ENCODE results near the gene CREB3L1.
"Not testable (repeated sequence)": the region's sequence is repeated elsewhere in the genome, so short reads cannot be mapped to it uniquely, and the experiment has no call there.

CREB3L1 gene

GRCh38 chr11:46295312-46296058, 18.0 kb downstream of the CREB3L1 start:
- peak; percentile 51 for DNase-seq (ENCODE audit: low read depth)

GRCh38 chr11:46296059-46296527, 18.6 kb downstream of the CREB3L1 start:
- DNase-seq (ENCODE audit: low read depth) = no peak

DNA sequence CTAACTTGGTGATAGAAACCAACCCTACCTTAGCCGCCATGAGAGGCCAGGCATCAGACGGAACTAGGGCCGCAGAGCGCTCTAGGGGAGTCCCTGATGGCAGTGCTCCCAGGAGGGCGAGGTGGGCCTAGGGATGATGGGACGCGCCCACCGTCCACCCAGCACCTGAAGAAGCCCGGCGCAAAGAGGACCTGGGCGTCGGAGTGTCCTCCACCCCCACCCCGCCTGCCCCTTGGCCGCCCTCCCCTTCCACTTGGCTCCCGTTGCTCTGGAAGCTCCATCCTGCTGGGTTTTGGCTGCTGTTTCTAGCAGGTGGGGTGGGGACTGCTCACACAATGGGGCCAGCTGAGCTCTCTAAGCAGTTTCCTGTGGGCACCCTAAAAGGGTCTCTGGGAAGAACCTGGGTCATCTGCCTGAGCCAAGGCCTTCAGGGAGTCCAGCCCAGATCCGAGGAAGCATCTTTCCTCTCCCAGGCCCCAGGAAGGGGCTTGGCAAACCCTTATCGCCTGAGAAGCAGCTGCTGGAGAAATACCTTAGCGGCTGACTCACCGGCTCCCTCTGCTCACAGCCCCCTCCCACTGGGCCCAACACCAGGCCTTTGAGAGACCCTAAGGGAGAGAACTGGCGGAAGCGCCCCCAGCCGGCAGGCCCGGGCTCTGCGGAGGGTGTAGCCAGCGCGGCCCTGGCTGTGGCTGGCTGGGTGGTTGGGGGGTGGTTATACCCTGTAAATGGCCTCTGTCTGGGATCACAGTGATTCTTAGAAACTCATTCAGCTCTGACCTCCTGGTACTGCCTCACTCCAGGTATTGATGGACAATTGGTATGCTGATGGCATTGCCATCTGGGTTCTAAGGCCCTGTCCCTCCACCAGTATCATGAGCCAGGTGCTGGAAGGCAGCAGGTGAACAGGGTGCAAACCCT, 19.3 kb downstream of the CREB3L1 start:
- DNase-seq (ENCODE audit: low read depth) = no peak

GRCh38 chr11:46298699-46299433, 21.4 kb downstream of the CREB3L1 start:
- no peak for DNase-seq (ENCODE audit: low read depth)

- no peak for DNase-seq (ENCODE audit: low read depth)
Observed at GRCh38 chr11:46299451-46299961, 22.0 kb downstream of the CREB3L1 start.

GRCh38 chr11:46300270-46300669, 22.8 kb downstream of the CREB3L1 start:
- no peak for DNase-seq (ENCODE audit: low read depth)

- DNase-seq (ENCODE audit: low read depth) = no peak
Observed at GRCh38 chr11:46302866-46303265, 25.4 kb downstream of the CREB3L1 start.

DNA sequence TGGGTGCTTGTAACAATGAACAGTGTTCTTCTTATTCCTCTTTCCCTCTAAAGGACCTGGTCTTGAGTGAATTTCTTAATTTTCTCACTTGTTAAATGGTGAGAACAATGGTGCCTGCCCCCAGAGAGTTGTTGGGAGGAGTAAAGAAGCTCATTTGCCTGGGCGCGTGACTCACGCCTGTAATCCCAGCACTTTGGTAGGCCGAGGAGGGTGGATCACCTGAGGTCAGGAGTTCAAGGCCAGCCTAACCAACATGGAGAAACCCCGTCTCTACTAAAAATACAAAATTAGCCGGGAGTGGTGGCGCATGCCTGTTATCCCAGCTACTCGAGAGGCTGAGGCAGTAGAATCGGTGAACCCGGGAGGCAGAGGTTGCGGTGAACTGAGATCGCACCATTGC, 26.6 kb downstream of the CREB3L1 start:
- DNase-seq (ENCODE audit: low read depth) = not testable (repeated sequence)

DNA sequence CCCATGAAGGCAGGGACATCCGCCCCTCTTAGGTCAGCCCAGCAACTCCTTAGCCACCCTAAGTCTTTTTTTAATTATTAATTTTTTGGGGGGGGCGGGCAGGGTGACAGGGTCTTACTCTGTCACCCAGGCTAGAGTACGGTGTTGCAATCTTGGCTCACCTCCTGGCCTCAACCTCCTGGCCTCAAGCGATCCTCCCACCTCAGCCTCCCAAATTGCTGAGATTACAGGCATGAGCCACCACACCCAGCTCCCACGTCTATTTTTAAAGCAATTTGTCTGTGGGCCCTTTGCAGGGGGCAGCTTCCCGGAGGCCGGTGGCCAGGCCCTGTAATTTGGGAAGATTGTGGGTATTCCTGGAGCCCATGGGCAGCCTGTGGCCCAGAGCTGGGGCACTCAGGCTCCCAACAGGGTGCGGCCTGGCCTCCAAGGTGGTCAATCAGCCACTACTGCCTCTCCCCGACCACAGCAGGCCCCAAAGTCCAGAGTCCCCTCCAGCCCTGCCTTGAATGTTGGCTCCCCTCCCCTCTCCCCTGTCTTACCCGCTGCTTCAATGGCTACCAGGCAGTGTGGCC, 27.2 kb downstream of the CREB3L1 start:
- DNase-seq (ENCODE audit: low read depth) = no peak

DNA sequence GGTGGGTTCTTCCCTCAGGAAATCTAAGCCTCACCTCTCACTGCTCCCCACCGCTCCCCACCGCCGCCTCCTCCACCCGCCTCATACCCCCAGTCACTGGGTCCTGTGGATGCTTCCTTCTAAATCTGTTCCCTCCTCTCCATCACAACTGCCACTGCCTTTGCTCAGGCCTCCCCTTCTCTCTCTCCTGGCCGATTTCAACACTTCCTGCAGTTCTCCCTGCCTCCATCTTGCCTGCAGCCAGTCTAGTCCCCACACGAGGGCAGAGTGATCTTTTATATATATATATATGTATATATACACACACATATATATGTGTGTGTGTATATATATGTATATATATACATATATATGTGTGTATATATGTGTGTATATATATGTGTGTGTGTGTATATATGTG, 27.8 kb downstream of the CREB3L1 start:
- no peak for DNase-seq (ENCODE audit: low read depth)

DNA sequence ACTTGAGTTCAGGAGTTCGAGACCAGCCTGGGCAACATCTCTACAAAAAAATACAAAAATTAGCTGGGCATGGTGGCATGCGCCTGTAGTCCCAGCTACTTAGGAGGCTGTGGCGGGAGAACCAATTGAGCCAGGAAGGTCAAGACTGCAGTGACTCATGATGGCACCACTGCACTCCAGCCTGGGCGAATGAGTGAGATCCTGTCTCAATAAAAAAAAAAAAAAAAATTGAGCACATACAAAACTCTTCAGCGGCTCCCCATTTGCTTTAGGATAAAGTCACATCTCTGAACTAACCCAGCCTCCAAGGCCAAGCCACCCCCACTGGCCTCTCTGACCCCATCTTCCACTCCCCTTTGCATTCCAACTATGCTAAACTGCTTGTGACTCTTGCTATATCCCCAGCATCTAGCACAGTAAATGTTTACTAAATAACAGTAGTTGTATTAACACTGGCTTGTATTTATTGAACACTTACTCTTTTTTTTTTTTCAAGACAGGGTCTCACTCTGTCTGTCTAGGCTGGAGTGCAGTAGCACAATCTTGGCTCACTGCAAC, 28.9 kb downstream of the CREB3L1 start:
- no peak for DNase-seq (ENCODE audit: low read depth)

DNA sequence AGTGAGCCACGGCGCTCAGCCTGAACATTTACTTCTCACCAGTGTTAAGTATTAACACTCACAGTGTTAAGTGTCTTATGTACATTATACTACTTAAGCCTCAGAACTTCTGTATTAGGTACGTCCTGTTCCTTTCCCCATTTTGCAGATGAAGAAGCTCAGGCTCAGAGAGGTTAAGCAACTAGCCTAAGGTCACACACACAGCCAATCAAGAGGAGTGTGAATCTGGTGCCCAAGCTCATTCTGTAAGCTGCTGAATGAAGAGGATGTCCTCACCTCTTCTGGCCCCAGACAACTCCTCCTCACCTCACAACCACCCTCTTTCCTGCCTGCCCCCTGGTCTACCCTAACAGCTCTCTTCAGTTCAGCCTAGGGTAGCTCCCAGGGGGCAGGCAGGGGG, 29.9 kb downstream of the CREB3L1 start:
- no peak for DNase-seq (ENCODE audit: low read depth)

GRCh38 chr11:46307785-46308341, 30.4 kb downstream of the CREB3L1 start:
- DNase-seq (ENCODE audit: low read depth) = no peak

- DNase-seq (ENCODE audit: low read depth) = peak; percentile 43
Observed at GRCh38 chr11:46308631-46309419, 31.4 kb downstream of the CREB3L1 start.

GRCh38 chr11:46309814-46310259, 32.4 kb downstream of the CREB3L1 start:
- DNase-seq (ENCODE audit: low read depth) = no peak

GRCh38 chr11:46315033-46315738, 37.7 kb downstream of the CREB3L1 start:
- peak; percentile 59 for DNase-seq (ENCODE audit: low read depth)

DNA sequence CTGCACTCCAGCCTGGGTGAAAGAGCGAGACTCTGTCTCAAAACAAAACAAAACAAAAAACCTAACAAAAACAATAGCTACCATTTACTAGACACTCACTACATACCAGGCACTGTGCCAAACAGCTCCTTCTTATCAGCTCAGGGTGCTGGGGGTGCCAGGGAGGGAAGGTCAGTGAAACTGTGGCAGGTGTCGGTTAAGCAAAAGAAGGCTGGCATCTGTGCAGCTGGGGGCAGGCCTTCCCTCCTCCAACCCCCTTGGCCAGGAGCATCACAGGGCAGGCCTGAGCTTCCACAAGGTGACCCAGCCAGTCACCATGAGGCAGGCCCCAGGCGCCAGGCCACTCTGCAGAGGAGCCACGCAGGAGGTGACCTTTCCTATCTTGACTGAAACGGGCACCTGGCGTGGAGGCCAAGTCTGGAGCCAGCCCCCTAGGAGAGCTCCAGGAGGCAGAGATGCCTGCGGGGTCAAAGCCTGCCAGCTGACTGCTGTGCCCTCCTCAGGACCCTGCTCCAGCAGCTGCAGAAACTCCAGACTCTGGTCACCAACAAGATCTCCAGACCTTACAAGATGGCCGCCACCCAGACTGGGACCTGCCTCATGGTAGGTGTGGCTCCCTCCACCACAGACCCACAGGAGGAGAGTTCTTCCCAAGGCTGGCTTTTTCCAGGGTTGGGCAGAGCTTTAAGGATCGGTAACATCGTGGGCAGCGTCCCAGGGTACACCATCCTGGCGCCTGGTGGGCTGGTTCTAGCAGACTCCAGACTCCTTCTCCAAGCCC, 38.5 kb downstream of the CREB3L1 start:
- no peak for DNase-seq (ENCODE audit: low read depth)

DNA sequence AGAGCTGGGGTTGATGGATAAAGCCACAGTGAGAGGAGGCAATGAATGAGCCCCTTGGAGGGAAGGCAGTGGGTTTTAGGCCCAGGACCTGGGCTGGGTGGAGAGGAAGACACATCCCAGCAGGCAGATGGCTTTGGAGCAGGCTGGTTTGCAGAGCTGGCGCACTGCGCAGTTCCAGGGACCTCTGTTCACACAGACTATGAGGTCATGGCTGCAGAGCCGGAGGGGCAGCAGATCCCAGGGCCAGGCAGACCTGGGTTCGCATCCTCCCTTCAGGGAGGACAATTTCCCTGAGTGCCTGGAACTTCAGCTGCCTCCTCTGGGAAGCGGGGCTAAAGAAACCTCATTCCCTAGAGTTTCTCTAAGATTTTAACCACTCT, 41.6 kb downstream of the CREB3L1 start:
- no peak for DNase-seq (ENCODE audit: low read depth)

GRCh38 chr11:46321757-46322156, 44.3 kb downstream of the CREB3L1 start:
- DNase-seq (ENCODE audit: low read depth) = no peak
